Stimulated activated CD8-positive, alpha-beta memory T cell treated with anti-CD3 and anti-CD28 coated beads, Interleukin-7, amount 100 ng/mL, for 4 hours (primary cell): ENCODE data around the gene PRKN.

Source experiments
- DNase-seq, 2 donors: peaks; one replicate each; pipeline ENCODE4 v3.0.0-alpha.2; 2020; ENCODE audit warnings: low read depth in 2 of 2

PRKN gene

DNA sequence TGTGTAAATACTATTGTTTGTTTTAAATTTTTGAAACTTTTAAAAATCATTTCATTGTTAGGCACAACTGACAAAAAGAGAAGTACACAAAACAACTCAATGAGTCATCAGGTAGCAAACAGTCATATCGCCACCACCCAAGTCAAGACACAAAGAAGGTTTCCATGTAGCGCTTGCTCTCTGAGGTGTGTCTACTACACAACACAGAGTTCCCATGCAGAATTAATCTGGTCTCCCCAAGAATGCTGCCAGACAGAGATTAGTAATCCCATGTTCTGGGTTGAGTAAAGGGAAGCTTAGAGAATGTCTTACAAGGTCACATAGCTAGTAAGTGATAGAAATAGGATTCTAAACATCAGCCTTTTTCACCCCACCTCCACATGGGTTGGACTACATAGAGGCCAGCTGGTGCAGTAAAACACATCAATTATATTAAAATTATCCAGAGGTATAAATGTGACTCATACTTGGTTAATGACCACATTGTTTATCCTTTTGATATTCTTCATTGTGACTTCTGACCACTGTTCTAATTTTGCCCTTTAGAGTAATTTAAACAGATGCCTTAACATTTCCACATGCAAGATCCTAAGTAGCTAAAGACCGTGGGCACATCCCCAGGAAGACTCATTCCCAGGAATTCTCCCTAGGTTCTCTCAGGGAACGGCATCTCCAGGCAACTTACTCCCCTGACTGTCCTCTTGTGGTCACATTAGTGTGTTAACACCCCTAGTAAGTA, 413.5 kb downstream of the PRKN start:
- no peak for DNase-seq

DNA sequence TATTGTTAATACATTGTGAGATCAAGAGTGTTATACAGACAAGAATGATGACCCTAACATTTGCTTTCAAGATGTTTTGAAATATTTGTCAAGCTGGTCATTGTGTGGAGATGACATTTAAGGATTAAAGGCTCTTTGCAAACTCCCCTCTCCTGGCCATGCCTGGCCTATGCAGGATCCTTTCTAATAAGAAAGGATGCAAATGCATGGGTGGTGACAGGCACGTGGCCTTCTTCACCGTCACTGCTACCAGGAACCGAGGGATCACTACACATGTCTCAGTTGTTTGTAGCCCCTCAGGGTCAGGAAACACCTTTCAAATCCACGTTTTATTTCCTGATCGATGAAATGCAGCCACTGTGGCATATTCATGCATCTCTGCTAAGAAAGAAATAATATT, 419.7 kb downstream of the PRKN start:
- no peak for DNase-seq

DNA sequence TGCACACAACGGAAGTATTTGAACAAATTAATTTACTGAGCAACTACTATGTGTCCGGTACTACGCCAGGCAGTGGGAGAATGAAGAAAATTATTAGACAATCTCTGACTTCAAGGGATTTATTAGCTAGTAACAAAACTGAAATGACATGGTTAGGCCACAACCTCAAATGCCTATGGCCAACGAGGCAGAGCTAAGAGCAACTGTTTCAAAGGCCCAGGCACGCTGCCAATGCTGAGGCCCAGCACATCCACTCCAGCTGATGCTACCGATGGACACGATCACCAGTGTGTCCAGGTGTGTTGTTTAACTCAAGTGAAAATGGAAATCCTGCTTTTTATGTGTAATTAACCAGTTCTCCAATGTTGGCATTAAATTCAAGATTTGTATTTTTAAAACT, 420.9 kb downstream of the PRKN start:
- DNase-seq: no peak

DNA sequence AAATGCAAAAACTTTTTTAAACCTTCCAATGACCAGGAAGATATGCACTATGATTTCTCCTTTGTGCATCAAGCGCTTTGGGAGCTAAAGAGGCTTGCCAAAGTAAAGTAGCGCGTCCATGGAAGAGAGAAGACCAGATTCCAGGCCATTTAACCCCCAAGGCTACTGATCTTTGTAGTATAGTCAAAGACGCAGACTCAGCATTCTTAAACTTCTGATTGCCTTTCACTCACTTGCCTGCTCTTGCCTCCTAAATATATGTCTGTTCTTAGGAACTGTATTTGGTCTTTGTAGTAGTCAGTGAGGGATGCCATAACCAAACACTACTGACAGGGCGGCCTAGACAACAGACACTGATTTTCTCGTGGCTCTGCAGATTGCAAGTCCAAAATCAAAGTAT, 426.4 kb downstream of the PRKN start:
- no peak for DNase-seq

DNA sequence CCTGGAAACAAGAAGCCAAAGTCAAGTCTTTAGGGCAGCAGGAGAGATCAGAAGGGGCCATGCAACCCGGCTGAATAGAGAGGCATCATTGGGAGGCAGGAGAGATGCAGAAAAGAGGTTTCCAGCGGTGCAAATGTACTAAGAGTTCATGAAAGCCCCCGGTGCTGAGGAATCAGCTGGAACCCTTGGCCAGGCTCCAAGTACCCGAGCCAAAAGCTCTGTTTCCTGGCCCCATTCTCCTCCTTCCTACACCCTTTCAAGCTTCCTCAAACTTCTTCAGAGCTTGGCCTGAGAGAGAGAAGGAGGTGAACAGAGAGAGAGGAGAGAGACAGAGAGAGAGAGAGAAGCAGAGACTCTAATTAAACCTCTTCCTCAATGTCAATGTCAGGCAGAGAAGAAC, 433.5 kb downstream of the PRKN start:
- DNase-seq: no peak

DNA sequence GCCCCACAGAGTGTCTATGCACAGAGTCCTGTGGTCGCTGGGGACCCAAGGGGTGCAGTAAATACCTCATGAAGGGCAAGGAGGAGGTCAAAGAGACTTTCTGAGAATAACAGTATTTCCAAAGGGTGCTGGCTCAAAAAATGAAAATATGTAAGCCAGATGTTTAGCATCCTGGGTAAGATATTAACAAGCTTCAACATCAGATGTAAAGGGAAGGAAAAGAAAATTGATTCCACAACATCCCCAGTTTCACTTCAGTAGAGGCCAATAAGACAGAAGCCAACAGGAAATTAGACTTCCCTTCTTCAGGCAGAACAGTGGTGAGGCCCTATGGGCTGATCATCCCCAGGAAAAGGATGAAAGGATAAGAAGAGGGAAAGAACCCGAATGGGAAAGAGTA, 434.7 kb downstream of the PRKN start:
- no peak for DNase-seq

DNA sequence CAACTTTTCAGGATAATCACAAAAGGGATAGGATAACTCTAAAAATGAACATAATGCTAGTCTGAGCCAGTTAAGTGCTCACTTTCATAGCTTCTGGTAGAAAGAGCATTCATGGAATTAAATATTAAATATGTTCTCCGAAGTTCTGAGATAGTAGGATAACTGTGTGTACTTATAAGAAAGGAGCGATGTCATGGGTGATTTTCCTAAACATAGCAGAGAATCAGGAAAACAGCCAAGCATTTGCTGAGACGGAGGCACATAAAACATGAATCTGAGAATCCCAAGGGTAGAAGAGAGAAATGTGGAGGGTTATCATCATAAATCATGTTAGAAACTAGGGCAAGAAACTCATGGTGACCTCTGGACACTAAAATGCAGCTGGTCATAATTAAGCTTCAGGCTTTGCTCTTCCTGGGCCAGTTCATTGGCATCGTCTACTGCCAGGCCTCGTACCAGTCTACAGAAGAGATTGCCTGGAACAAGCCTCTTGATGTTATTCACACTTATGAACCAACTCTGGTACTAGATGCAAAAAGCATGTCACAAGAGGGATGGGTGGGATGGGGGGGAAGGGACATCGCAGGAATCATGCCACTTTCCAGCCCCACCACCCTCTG, 436.6 kb downstream of the PRKN start:
- no peak for DNase-seq

DNA sequence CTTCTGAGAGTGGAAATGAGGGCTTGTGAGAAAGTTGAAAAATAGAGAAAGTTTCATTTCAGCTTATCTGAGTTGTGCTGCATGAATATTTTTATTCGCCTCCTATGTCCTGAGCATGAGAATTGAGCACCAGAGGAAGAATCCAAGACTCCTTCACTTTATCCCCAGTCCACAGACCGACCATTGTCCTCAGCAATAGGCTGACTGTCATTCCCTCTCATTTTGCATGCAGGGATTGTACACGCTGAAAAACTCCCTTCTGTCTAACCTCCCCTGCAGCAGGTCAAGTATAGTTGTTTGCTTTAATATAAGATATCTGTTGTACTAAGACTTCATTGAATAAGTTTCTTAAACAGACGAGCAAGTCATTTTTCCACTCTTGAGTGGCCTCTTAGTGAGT, 437.6 kb downstream of the PRKN start:
- no peak for DNase-seq

DNA sequence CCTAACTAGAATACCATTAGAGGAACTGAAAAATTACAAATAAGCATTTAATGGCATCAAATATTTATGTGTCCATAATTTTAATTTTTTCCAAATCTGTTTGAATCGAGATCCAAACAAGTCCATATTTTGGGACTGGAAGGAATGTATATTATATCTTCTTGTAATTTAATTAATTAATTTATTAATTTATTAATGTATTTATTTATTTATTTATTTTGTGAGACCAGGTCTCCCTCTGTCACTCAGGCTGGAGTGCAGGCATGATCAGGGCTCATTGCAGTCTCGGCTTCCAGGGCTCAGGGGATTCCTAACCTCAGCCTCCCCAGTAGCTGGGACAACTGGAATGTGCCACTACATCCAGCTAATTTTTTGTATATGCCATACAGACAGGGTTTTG, 453.6 kb downstream of the PRKN start:
- no peak for DNase-seq

DNA sequence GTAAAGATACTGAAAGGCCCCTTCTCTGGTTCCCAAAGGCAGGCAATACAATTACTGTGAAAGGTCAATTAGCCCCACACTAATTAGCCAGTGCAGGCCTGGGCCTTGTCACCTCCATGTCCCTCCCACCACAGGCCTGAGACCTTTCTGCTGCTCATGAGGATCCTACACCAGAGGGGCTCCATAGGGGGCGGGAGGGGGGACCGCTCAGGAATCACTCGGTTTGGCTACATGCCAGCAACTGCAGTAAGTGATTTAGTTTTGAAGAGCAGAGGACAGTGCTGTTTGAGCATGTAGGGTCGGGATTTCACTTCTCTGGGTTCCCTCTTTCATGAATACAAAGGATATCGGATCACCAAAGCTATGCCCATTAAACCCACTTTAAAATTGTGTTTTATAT, 455.6 kb downstream of the PRKN start:
- no peak for DNase-seq

DNA sequence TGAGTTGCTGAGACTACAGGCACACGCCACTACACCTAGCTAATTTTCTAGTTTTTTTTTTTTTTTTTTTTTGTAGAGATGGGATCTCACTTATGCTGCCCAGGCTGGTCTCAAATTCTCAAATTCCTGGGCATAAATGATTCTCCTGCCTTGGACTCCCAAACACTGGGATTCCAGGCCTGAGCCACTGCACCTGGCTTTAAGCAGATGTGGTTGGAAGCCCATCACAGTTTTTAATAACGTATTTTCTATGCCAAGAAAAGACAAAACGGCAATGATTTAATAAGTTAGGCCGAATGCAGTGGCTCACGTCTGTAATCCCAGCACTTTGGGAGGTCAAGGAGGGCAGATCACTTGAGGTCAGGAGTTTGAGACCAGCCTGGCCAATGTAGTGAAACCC, 456.6 kb downstream of the PRKN start:
- no peak for DNase-seq

DNA sequence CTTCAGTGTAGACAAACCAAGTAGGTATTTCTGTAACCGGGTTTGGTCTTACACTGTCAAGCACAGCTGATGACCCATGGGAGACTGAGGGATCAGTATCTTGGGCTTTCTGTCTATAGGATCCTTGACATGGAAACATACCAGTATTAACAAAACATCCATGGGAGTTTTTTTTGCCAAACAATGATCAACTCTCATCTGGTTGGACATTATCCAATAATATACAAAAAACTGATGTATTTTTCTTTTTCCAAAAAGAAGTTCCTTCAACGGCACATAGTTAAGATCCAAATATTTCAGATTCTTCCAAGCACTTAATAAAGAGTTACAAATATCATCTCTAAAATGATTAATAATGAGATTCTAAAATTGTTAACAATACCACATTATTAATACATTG, 459.9 kb downstream of the PRKN start:
- no peak for DNase-seq

DNA sequence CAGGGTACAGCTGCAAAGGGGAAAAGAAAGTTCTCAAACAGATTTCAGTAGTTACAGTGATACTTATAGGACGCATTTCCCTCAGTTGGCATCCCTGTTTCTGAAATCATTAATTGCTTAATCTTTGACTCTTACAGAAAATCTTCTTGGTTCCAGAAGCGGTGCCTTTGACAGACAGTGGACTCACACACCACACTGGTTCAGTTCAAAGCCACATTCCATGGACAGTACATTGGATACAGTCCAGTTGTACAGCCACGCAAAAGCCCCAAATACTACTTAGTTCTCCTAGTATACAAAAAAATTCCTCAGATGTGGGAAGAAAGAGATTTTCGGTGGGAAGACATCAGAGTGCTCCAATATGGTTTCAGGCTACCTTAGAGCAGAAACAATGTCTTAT, 460.4 kb downstream of the PRKN start:
- DNase-seq: no peak

DNA sequence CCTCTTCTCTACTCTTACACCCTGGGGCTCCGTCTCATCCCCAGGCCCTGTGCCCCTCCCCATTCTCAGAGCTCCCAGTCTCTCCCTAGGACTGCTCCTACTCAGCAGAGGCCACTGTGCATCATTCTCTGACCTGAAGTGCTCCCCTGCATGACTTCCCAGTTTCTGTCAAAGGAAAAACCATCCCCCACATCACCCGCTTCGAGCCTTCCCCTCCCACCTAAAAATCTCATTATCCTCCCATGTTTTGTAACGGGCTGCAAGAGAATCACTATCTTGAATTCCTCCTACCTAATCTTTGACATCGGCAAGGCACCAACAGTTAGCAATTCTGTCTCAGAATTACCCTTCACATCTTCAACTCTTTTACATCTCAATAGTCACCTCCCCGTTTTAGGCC, 463.0 kb downstream of the PRKN start:
- no peak for DNase-seq

DNA sequence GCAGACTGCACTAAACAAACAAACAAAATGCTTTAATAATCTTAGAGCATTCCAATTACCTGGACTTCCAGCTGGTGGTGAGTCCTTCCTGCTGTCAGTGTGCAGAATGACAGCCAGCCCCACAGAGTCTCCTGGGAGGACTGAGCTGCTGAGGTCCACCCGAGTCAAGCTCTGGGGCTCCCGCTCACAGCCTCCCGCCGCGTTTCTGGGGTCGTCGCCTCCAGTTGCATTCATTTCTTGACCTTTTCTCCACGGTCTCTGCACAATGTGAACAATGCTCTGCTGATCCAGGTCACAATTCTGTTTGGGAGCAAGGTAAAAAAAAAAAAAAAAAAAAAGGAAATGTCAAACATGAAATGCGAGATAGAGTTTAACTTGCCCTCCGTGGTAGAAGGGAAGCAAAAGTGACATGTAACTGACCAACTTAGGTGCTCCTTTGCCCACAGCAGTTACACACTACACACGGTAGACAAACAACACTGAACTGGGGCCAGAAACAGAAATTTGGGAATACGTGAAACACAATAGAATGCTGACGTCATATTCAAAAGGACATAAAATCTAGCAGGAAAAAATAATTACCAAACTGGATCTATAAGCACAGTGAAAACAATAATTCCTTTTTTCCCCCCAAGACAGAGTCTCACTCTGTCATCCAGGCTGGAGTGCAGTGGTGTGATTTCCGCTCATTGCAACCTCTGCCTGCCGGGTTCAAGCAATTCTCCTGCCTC, 464.9 kb downstream of the PRKN start:
- DNase-seq: no peak

DNA sequence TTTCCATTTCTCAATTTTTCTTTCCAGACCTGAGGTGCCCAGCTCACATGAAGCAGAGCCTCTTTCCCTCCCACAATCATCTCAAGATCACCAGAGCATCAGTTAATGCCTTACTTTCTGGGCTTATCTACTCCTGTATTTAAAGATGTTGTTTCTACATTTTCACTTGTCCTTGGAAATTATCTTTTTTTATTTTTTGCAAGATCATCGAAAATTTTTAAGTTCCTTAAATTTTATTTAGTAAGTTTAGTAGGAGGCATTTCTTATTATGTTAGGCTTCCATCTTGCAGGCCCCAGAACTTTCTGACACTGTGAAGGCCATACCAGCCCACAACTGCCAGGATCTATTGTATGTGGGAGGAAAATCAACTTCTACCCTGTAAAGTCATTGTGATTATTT, 466.0 kb downstream of the PRKN start:
- DNase-seq: no peak

DNA sequence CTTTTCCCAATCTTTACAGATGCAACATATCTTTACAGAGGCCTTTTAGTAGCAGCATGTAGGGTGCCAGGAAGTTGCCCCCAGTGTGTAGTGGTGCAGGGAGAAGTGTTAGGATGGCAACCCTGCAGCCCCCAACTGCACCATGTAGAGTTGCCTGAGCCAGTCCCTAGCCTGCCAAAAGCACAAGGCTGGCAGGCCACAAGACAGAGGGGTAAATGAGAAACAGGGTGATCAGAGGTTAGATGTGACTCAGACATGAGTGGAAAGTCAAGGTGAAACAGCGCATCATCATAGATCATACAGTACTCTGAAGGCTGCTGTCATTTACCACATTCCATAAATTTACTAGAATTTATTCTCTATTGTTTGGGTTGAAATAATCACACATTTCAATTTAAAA, 467.5 kb downstream of the PRKN start:
- no peak for DNase-seq

DNA sequence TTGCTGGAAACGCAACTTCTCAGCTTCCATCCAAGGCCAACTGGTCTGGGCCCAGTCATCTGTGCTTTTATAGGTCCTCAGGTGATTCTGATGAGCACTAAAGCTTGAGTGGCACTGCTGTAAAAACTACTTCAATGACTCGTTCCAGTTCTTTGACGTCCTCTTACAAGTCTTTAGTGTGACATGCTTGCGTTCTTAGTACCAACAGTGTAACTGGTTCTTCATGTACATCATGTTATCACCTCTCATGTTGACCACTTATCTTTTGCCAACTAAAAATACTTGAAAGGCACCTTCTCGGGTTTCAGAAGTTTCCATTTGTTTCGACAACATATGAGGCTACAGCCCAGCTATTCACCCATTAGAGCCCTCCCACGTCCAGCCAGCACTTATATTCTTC, 468.9 kb downstream of the PRKN start:
- DNase-seq: no peak

DNA sequence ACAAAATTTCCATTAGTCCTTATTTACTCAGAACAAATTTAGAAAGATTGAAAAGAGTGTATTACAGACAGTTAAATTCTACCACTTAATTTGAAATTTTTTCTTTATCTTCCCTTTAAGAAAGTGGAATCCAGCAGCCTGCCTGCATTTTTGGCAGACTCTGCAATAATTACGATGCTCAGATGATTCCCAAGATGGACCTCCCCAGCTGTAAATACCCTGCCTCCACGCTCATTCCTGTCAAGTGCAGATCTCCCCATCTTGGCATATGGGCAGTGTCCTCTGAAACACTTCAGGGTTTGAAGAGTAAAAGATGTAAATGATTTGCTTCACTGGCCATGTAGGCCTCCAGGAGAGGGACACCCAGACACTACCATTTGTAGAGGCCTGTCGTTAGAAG, 471.2 kb downstream of the PRKN start:
- DNase-seq: no peak

DNA sequence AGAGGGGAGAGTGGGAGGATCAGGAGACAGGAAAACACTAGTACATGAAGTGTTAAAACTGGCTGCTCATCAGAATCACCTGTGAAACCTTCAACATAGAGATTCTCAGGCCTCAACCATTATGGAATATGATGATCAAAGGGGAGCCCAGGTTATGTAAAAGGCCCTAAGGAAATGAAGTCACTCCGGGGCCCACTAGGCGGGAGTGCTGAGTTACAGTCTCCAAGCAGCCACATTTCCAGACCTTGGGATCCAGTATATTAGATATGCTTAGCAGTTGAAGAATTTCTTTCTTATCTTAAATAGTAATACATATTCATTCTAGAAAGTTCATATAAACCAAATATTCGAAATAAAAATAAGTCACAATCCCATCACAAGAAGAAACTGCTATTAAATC, 476.3 kb downstream of the PRKN start:
- DNase-seq: no peak

DNA sequence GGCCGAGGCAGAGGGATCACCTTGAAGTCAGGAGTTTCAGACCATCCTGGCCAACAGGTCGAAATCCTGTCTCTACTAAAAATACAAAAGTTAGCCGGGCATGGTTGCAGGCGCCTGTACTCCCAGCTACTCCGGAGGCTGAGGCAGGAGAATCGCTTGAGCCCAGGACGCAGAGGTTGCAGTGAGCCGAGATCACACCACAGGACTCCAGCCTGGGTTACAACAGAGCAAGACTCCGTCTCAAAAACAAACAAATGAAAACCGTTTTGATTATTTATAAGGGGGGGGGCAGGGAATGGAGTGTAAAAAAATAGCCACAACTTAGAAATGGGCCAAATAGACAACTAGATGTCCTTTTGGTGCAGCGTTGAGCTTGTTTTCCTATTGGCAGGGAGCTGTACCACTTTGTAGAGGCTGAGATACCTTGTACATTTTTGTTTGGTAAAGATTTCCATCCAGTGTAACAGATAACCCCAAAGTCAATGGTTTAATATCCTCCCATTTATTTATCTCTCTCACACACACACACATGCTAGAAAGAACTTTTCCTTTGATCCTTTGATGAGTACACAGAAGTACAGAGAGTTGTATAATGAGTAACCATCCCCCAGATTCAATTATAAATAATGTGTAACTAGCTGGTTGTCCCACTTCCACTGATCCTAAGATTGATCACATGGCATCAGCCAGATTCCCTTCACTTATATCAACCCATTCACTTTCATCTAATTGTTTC, 477.5 kb downstream of the PRKN start:
- DNase-seq: no peak

DNA sequence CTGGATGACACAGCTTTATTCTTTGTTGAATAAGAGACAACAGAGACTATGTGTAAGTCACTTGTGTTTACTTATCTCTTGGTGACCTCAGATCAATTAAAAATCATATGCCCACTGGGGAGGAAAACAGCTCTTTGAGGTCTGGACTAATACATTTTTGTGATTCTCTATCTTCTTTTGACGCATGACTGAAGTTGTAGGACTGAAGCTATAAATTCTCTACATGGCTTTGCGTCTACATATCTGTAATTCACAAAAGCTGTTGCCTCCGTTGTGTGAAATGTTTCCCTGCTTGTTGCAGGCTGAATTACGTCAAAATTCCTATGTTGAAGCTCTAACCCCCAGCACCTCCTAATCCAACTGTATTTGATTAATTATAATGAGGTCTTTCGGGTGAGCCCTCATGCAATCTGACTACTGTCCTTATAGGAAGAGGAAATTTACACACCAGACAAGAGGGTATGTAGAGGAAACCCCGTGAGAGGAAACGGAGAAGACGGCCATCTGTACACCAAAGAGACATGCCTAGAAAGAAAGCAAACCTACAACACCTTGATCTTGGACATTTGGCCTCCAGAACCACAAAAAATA, 481.6 kb downstream of the PRKN start:
- DNase-seq: no peak
